WERI-Rb-1 (cell line): ENCODE data around the gene PTPN11.
"Not testable (repeated sequence)": the region's sequence is repeated elsewhere in the genome, so short reads cannot be mapped to it uniquely, and the experiment has no call there.

Experiments used
- DNase-seq: peaks from one replicate; pipeline ENCODE4 v3.0.0-alpha.2; 2020
- H3K27ac ChIP-seq: fragments of 250-450 bp; sonication (Bioruptor Pico); 2 replicates; pipeline ENCODE4 v1.5.1; 2020; ENCODE audit warnings: mild to moderate bottlenecking, moderate library complexity
- H3K27me3 ChIP-seq: fragments of 250-450 bp; sonication (Bioruptor Pico); 2 replicates; pipeline ENCODE4 v1.5.1; 2021; ENCODE audit warnings: mild to moderate bottlenecking, low read depth, moderate library complexity; ENCODE audit not compliant: insufficient read depth, severe bottlenecking
- H3K36me3 ChIP-seq: fragments of 250-450 bp; sonication (Bioruptor Pico); 2 replicates; pipeline ENCODE4 v1.5.1; 2020; ENCODE audit warnings: mild to moderate bottlenecking, moderate library complexity
- H3K4me3 ChIP-seq: 2 replicates; pipeline ENCODE4 v1.5.1; 2011; ENCODE audit warnings: low read depth, mild to moderate bottlenecking, control low read depth, low read length
- H3K9me3 ChIP-seq: fragments of 250-450 bp; sonication (Bioruptor Pico); 2 replicates; pipeline ENCODE4 v1.5.1; 2021; ENCODE audit warnings: mild to moderate bottlenecking, moderate library complexity; ENCODE audit not compliant: severe bottlenecking
- TF ChIP-seq, protein P1 (sequence below): IDR thresholded peaks from 2 replicates; pipeline ENCODE4 v1.5.1; 2011; ENCODE audit warnings: low read depth, mild to moderate bottlenecking, control low read depth, inconsistent platforms, low read length

PTPN11 gene

DNA sequence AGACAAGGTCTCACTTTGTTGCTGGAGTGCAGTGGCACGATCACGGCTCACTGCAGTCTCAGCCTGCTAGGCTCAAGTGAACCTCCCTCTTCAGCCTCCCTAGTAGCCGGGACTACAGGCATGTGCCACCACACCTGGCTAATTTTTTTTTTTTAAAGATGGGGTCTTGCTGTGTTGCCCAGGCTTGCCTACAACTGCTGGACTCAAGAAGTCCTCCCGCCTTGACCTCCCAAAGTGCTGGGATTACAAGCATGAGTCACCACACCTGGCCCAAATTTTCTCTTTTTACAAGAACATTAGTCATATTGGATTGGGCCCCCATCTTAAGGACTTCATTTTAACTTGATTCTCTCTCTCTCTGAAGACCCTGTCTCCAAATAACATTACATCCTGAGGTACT is 29.5 kb upstream of the PTPN11 start:
- TF ChIP-seq, protein P1, sequence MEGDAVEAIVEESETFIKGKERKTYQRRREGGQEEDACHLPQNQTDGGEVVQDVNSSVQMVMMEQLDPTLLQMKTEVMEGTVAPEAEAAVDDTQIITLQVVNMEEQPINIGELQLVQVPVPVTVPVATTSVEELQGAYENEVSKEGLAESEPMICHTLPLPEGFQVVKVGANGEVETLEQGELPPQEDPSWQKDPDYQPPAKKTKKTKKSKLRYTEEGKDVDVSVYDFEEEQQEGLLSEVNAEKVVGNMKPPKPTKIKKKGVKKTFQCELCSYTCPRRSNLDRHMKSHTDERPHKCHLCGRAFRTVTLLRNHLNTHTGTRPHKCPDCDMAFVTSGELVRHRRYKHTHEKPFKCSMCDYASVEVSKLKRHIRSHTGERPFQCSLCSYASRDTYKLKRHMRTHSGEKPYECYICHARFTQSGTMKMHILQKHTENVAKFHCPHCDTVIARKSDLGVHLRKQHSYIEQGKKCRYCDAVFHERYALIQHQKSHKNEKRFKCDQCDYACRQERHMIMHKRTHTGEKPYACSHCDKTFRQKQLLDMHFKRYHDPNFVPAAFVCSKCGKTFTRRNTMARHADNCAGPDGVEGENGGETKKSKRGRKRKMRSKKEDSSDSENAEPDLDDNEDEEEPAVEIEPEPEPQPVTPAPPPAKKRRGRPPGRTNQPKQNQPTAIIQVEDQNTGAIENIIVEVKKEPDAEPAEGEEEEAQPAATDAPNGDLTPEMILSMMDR: no peak
- Histone ChIP-seq H3K4me3 (no peak overlapping the region), H3K9me3 (no peaks in the 10 kb centered on the region), H3K36me3 (no peaks in the 10 kb centered on the region), H3K27ac (no peak overlapping the region), H3K27me3 (no peaks in the 10 kb centered on the region)
- no peak for DNase-seq

DNA sequence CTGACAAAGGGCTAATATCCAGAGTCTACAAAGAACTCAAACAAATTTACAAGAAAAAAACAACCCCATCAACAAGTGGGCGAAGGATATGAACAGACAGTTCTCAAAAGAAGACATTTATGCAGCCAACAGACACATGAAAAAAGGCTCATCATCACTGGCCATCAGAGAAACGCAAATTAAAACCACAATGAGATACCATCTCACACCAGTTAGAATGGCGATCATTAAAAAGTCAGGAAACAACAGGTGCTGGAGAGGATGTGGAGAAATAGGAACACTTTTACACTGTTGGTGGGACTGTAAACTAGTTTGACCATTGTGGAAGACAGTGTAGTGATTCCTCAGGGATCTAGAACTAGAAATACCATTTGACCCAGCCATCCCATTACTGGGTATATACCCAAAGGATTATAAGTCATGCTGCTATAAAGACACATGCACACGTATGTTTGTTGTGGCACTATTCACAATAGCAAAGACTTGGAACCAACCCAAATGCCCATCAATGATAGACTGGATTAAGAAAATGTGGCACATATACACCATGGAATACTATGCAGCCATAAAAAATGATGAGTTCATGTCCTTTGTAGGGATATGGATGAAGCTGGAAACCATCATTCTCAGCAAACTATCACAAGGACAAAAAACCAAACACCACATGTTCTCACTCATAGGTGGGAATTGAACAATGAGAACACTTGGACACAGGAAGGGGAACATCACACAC is 28.7 kb upstream of the PTPN11 start:
- not testable (repeated sequence) for H3K27me3 ChIP-seq, H3K9me3 ChIP-seq, H3K4me3 ChIP-seq, H3K27ac ChIP-seq, DNase-seq, H3K36me3 ChIP-seq

DNA sequence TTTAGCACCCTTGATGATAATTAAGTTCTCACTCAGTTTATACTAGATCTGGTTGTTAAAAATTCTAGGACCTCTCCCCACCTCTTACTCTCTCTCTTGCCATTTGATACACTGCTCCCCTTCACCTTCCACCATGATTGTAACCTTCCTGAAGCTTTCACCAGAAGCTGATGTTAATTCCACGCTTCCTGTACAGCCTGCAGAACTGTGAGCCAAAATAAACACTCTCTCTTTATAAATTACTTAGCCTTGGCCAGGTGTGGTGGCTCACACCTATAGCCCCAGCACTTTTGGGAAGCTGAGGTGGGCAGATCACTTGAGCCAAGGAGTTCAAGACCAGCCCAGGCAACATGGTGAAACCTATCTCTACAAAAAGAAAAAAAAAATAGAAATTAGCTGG is 25.4 kb upstream of the PTPN11 start:
- DNase-seq: no peak
- TF ChIP-seq, protein P1: no peak
- Histone ChIP-seq H3K27ac (no peak overlapping the region), H3K4me3 (no peak overlapping the region), H3K36me3 (no peaks in the 10 kb centered on the region), H3K27me3 (no peaks in the 10 kb centered on the region), H3K9me3 (peaks cover 6% of the 10 kb centered on the region)

DNA sequence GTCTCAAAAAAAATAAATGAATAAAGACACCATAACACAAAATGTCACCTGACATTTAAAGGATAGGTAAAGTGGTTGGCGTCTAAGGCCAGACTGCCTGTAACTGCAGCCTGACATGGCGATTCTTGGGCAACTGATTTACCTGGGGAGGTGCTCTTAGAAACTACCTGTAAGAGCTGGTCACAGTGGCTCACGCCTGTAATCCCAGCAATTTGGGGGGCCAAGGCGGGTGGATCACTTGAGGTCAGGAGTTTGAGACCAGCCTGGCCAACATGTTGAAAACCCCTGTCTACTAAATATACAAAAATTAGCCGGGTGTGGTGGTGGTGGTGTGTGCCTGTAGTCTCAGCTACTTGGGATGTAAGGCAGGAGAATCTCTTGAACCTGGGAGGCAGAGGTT is 17.7 kb upstream of the PTPN11 start:
- DNase-seq: no peak
- Histone ChIP-seq H3K36me3 (peaks cover 22% of the 10 kb centered on the region), H3K9me3 (peaks cover 3% of the 10 kb centered on the region), H3K27ac (no peak overlapping the region), H3K4me3 (no peak overlapping the region), H3K27me3 (no peaks in the 10 kb centered on the region)
- TF ChIP-seq, protein P1: no peak

DNA sequence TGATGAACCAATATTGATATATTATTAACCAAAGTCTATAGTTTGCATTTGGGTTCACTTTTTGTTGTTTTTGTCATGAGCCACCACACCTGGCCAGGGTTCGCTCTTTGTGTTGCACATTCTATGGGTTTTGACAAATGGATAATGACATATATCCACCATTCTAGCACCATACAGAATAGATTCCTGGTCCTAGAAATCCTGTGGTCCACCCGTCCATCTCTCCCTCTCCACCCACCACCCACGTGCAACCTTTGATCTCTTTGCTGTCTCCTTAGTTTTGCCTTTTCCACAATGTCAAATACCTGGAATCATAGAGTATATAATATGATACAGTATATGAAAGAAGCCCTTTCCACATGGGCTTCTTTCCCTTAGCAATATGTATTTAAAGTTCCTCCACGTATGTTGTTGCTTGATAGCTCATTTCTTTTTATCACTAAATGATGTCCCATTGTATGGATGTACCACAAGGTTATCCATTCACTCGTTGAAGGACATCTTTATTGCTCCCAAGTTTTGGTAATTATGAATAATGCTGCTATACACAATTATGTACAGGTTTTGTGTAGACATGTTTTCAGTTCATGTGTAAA is 16.7 kb upstream of the PTPN11 start:
- TF ChIP-seq, protein P1: no peak
- Histone ChIP-seq H3K27me3 (no peaks in the 10 kb centered on the region), H3K9me3 (peaks cover 3% of the 10 kb centered on the region), H3K36me3 (peaks cover 31% of the 10 kb centered on the region), H3K4me3 (no peak overlapping the region), H3K27ac (no peak overlapping the region)
- no peak for DNase-seq

DNA sequence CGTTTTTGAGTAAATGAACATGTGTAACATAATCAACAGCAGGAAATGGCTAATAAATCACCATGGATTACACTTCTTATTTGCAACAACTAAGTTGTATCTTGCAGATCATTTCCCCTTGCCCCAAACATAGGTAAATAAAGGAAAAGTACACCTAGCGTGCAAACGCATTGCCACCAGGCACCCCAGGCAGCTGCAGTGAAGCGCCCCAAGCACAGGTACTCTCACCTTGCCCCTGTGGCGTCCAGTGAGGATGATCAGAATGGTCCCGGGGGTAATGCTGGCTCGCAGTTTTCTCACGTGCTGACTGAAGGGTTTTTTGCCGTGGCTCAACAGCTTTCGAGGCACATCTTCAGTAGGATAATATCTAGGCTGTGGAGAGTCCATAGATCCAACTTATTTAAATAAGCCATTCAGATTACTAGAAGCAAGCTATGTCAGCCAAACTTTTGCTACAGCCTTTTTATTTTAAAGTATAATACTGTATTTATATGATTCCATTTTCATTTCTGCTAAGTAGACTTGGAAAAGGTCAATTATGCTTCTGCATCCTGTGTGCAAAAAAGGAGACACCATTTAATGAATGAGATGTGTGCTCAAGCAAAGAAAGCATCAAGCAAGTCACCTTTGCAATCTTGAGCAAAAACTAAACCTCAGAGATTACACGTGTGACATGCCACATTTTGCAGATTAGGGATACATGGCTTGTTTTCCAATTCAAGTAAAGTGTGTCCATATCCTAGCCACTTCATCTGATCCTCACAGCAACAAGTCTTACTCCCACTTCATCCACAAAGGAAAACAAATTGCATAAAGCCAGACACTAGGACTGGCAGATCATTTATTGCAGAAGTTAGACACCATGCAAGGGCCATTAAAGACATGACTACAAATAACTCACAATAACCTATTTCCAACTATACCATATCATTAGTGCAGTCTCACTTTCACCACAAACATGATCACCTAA is 11.9 kb upstream of the PTPN11 start:
- Histone ChIP-seq H3K27me3 (no peaks in the 10 kb centered on the region), H3K9me3 (no peaks in the 10 kb centered on the region), H3K27ac (no peak overlapping the region), H3K4me3 (no peak overlapping the region), H3K36me3 (peaks cover 54% of the 10 kb centered on the region)
- TF ChIP-seq, protein P1: no peak
- DNase-seq: no peak

DNA sequence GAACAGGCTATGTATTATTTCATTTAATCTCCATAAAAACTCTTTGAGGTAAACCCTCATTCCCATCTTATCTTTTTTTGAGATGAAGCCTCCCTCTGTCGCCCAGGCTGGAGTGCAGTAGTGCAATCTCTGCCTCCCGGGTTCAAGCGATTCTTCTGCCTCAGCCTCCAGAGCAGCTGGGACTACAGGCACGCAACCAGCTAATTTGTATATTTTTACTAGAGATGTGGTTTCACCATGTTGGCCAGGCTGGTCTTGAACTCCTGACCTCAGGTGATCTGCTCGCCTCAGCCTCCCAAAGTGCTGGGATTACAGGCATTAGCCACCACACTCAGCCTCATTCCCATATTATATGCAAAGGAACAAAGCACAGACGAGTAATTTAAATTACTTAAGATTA is 11.1 kb upstream of the PTPN11 start:
- not testable (repeated sequence) for DNase-seq, H3K27me3 ChIP-seq, H3K4me3 ChIP-seq, H3K9me3 ChIP-seq, H3K27ac ChIP-seq
- peaks cover 54% of the 10 kb centered on the region for H3K36me3 ChIP-seq
